ENCODE data around the gene CRKL.

Gene CRKL

GRCh38 chr22:20985720-20986119, 68.5 kb downstream of the CRKL start:
- no peak for DNase-seq

- no peak for DNase-seq
Observed at GRCh38 chr22:20986365-20986764, 69.2 kb downstream of the CRKL start.

GRCh38 chr22:20987375-20987774, 70.2 kb downstream of the CRKL start:
- DNase-seq: no peak

- DNase-seq: no peak
Observed at GRCh38 chr22:20988573-20989322, 71.5 kb downstream of the CRKL start.

DNA sequence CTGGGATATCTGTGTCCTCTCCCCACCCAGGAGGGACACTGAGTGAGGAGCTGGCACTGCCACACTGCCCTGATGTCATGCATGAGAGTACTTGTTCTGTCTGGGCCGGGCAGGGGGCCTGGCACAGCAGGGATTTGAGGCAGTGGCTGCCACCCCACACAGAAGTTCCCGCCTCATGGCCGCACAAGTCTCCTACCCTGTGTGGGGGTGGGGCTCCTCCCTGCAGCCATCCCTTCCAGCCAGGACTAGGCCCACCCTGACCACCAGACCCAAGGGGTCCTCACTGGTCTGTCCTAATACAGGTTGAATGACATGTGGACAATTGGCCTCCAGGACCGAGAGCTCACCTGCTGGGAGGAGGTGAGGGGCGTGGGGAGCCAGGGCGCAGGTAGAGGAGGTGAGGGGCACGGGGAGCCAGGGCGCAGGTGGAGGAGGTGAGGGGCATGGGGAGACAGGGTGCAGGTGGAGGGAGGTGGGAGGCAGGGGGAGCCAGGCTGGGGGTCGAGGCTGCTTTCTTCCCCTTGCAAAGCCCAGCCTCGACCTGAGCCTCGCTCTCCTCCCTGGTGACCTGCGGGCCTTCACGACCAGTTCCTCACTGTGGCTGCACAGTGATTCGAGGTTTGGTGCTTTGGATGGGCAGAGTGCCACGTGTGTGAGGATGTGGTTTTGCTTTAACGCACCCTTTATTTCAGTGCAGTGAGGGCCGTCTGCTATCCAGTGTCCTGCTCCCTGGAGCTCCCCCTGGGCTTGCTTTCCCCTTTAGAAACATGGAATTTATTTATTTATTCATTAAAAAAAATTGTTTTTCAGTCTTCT, 72.3 kb downstream of the CRKL start:
- DNase-seq: no peak

GRCh38 chr22:20990184-20991180, 73.3 kb downstream of the CRKL start:
- no peak for DNase-seq

GRCh38 chr22:20991252-20992055, 74.2 kb downstream of the CRKL start:
- DNase-seq: no peak

DNA sequence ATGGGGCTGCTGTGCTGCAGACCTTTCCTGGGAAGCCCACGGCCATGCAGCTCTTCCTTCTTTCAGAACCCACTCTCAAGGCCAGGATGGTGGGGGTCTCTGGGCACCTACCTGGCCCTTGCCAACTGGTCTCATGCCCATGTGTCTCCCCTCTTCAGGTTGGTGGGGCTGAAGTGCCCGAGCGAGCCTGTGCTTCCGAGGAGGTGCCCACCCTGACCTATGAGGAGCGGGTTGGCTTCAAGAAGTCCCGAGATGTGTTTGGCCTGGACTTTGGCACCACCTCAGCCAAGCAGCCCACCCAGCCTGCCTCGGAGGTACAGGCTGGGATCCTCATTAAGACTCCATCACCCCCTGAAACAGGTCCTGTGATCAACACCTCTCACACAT, 74.8 kb downstream of the CRKL start:
- DNase-seq: no peak

- no peak for DNase-seq
Observed at GRCh38 chr22:20992456-20993303, 75.5 kb downstream of the CRKL start.

DNA sequence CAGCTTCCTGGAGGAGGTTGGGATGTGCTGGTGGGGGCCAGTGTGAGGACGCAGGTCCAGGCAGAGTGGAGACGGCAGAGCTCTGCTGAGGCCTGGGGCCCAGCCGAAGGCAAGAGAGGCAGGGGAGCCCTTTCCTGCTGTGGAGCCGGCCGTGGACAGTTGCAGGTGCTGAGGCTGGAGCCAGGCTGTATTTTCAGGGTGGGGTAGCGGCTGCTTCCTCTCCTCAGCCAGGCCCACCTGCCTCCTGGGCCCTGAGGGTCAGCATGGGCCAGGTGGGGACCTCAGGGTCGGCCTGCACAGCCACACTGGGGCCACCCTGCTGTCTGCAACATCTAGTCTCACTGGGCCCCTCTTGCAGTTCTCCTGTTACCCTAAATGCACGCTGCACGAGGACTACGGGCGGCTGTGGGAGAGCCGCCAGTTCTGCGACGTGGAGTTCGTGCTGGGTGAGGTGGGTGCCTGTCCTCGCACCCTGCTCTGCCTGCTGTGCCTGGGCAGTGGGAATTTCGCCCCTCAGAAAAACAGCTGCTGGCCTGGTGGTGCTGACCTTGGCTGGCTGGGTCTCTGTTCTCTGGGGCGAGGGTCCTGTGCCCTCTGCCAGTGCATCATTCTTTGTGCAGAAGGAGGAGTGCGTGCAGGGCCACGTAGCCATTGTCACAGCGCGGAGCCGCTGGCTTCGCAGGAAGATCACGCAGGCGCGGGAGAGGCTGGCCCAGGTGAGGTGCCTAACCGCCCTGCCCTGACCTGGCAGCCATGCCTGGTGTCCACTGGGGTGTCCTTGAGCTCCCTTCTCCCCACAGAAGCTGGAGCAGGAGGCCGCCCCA, 76.3 kb downstream of the CRKL start:
- DNase-seq: no peak

- no peak for DNase-seq
Observed at GRCh38 chr22:20994128-20994901, 77.1 kb downstream of the CRKL start.

GRCh38 chr22:20994902-20995241, 77.7 kb downstream of the CRKL start:
- no peak for DNase-seq

DNA sequence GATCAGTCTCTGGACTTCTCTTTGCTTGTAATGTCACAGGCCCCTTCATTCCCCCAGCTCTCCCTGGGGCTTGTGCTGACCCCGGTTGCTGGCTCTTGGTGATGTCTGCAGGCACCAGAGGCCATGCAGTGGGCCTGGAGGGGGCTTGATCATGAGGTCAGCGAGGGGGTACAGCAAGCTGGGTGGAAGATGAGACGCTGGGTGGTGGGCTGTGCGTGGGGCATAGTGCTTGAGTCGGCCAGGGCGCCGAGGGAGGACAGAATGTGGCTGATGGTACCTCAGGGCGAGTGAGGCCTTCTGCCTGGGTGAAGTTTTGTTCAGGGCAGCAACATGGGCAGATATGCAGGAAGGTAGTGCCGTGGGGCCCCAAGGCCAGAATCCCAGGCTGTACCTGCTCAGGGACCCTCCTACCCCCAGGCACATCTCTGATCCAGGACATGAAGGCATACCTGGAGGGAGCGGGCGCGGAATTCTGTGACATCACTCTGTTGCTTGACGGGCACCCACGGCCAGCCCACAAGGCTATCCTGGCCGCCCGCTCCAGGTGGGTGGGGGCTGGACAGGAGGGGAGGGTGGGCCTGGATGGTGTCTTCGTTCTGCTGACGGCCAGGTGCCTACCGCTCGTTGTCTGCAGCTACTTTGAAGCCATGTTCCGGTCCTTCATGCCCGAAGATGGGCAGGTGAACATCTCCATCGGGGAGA, 78.3 kb downstream of the CRKL start:
- no peak for DNase-seq

DNA sequence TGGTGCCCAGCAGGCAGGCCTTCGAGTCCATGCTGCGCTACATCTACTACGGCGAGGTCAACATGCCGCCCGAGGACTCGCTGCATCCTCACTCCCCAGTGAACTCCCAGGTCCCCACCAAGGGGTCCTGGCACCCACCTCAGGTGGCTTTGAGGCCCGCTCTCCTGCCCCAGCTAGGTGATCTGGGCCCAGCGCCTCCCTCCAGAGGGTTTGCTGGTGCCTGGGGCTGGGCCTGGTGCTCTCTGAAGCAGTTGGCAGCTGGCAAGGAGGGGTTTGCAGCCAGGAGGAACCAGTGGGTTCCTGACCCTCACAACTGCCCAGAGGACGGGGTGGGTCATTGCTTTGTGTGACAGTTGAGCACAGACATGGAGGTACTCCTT, 78.8 kb downstream of the CRKL start:
- DNase-seq: no peak

DNA sequence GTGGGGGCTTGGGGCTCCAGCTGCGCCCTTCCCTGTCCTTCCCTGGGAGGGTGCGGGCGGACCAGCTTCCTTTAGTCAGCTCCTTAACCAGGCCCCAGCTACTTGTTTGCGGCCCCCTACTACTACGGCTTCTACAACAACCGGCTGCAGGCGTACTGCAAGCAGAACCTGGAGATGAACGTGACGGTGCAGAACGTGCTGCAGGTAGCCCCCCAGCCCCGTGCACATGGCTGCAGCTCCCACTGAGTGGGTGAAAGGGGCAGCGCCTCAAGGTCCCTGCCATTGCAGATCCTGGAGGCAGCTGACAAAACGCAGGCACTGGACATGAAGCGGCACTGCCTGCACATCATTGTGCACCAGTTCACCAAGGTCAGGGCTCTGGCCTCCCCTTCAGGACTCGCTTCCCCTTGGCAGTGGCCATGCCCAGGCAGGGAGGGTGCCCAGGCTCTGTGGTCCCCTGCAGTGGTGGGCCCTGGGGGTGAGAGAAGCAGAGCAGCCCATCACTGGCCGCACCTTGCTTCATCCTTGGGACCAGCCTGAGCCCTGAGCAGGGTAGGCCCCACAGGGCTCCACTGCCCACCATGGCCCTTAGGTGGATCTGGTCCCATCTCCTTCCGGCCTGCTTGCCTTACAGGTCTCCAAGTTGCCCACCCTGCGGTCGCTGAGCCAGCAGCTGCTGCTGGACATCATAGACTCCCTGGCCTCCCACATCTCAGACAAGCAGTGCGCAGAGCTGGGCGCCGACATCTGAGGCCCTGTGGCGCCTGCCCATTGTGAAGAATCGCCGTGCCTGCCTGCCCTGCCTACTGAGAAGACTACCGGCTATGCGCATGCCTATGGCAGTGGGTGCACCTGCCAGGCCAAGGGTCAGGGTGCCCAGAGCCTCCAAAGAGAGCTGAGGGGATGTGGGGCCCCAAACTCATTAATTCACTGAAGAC, 79.7 kb downstream of the CRKL start:
- no peak for DNase-seq

DNA sequence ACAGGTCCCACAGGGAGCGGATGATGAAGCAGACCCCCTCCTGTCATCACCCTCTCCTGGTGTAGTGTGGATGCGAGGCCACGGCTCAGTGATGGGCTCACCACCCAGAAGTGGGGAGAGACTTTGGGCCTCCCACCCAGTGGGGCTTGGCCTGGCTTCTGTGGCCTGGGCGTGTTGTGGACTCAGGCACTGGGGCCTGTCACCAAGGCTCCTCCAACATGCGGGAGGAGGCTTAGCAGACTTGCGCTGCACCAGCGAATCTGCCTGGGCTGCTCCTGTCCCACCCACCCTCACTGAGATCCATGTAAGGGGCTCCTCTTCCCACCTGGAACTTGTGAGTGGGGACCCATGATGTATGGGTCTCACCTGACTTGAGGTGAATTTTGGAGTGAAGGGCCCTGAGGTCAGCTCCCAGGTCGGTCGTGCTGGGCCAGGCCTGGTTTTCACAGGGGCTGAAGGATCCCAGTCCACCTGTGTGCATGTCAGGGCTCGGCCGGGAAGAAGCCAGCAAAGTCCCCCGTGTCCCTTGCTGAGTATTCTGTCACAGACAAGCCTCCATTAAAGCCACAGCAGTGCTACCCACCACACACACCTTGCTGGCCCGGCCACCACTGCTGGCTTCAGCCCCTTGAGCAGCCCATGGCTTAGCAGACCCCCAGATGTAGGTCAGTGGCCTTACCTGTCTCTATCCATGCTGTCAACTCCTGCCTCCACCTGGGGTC, 80.5 kb downstream of the CRKL start:
- no peak for DNase-seq
